ENCODE results near the gene CDK4. TPM values are rescaled to one million over a fixed set of nuclear protein-coding genes. Genes with fewer than 3 reads are reported as not detected.
A peak's percentile ranks its signal among the peaks of the same experiment; 100 is the strongest.

Gene CDK4
- total and polyA plus RNA-seq, 2 of the 13 experiments (the other 11 are each of a cell fraction or from before 2014, with no cell fraction given), result 191 to 209 TPM

DNA sequence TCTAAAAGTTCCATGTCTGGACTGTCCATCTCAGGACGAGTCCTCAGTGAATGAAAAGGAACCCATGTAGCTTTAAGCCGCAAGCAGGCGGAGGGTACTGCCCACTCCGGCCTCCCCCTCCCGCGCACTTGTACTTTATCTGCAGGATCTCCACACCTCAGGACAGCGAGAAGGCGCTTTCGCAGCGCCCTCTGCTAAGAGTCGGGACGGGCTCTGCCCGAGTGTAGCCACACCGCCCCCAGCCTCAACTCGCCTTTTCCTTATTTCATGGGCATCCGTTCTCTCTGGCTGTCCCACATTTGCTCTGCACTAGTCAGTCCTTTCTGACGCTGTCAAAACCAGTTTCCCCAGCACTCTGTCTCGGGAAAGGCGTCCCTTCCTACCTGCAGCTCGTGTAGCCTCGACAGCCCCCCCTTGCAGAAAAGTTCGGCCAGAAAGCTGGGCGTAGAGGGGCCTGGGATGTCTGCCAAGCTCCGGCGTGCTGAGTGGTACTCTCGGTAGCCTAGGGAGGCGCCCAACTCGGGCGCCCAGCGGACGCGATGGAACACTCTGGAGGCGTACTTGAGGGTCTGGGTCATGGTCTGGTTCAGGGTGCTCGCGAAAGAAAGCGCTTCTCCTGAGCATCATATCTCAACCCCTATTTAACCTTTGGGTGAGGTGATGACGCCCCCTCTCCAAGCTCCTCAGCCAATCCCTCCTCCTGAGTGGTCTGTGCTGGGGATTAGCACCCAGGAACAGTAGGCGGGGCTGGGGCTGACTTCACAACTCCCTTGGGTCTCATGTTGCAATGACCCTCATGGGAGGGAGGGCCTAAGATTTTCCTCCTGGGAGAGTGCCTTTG is 14.6 kb upstream of the CDK4 start, which contains the start of gene CYP27B1:
Gene CYP27B1 (minus strand): TSS at position 615 of the 841 bp plus-strand sequence. CDS start 37 bp downstream, at position 578.
- DNase-seq (ENCODE audit: low spot score) (no peak), FAIRE-seq (no peak), ATAC-seq (no peak)
- in situ Hi-C loops (cut with HindIII; ENCODE audit: extremely low pct_ligation_motif_present, low pct_unique_long_range_greater_than_20kb) (no loop called here), intact Hi-C loops (cut with micrococcal nuclease; ENCODE audit: unreplicated experiment) (no loop called here)
- H2AFZ ChIP-seq (ENCODE audit: low read length), result no peak within 1 kb of the TSS
- CTCF ChIA-PET (ENCODE audit: low intra/inter-chr PET ratio, low total read pairs), result no interaction called here
- peak within 1 kb of the TSS; percentile 95 for H3K4me2 ChIP-seq (ENCODE audit: low read depth, low read length)
- TF ChIP-seq PITX1 (CRISPR knock-in tag; IDR thresholded peaks at IDR 0.05) (no peak), AGO2 (optimal IDR thresholded peaks at IDR 0.05; ENCODE audit: low read depth, low read length) (peak; percentile 81), POLR2G (IDR thresholded peaks at IDR 0.05; ENCODE audit: low read depth, low read length) (0 out of 2 replicates have a peak, but pooled peaks have one; percentile 37)
- H3K9me3 ChIP-seq (ENCODE audit: low read length), result no peaks in the 10 kb centered on the region
- no TSS peak for BruUV-seq (replicated peaks)
- peaks cover 38% of the 10 kb centered on the region for H3K4me1 ChIP-seq (ENCODE audit: insufficient read depth, low read length)
- POLR2A ChIA-PET, result interaction anchor here (2.0 kb wide), 1 partner anchor 10 kb away, joined by 9 read pairs; no protein-coding TSS in a partner anchor
- peak within 1 kb of the TSS; percentile 53 to 78 (median 60); a peak in 5 of 6 replicates for H3K4me3 ChIP-seq (replicated peaks in 1 of 3; ENCODE audit: insufficient read depth in 1 of 3, low read depth in 2 of 3, low read length in 3 of 3)
- peaks cover 13% of the 10 kb centered on the region for H3K79me2 ChIP-seq (ENCODE audit: insufficient read depth, low read length)
- no peak within 1 kb of the TSS for H3K27ac ChIP-seq (ENCODE audit: extremely low read length, insufficient read depth, low read length)
- H3K27me3 ChIP-seq (ENCODE audit: control insufficient read depth in 1 of 2, insufficient read depth in 2 of 2, low read length in 2 of 2), result peaks cover 0 to 6% of the 10 kb centered on the region in 2 experiments; a peak in 2 of 5 replicates
- H3K9ac ChIP-seq (ENCODE audit: insufficient read depth, low read depth, low read length), result peak within 1 kb of the TSS; percentile 50; the same call in 1 of the 2 replicates
- 88% methylated on average over 30 of the region's 38 CpGs for WGBS (ENCODE audit: low lambda C conversion rate)
- peaks cover 14 to 18% of the 10 kb centered on the region in 2 experiments for H3K36me3 ChIP-seq (replicated peaks in 1 of 2; ENCODE audit: control insufficient read depth in 1 of 2, insufficient read depth in 2 of 2, low read length in 2 of 2)
- H4K20me1 ChIP-seq (ENCODE audit: insufficient read depth, low read length), result no peaks in the 10 kb centered on the region

DNA sequence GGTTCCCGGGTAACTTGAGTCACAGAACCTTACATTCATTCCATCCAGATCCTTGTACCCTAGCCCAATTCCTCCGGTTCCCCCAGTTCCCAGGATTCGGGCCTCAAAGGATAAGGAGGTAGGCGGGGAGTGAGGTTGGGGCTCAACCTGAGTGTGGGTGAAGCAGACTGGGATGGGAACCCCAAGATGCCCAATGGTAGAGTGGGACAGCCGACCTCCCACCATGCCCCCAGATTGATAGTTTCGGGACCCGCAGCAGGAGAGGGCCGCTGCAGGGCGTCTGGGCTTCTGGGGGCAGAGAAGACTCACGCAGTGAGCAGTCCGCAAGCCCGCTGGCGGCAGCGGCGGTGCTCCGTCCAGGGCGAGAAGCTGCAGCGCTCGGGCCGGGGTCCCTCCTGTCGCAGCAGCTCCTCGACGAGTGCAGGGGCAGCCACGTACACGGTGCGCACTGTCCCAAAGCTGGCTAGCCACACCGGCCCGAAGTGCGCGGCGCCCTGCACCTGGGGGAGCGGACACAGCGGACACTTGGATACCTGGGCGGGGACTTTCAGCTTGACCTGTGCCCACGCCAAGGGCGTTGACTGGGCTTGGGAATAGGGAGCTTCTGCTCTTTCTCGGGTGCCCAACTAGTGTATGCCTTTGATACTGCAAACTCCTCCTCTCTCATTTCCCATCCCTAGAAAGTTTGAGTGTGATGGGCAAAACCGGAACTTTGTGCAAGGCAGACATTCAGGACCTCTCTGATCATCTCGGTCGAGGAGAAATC is 13.8 kb upstream of the CDK4 start:
- POLR2A ChIA-PET, result interaction anchor here (2.0 kb wide), 1 partner anchor 9 kb away, joined by 9 read pairs; no protein-coding TSS in a partner anchor
- in situ Hi-C loops (cut with HindIII; ENCODE audit: extremely low pct_ligation_motif_present, low pct_unique_long_range_greater_than_20kb), result no loop called here
- Histone ChIP-seq H3K79me2 (ENCODE audit: insufficient read depth, low read length) (peaks cover 6% of the 10 kb centered on the region), H3K36me3 (replicated peaks in 1 of 2; ENCODE audit: control insufficient read depth in 1 of 2, insufficient read depth in 2 of 2, low read length in 2 of 2) (peaks cover 14 to 18% of the 10 kb centered on the region in 2 experiments), H3K4me1 (ENCODE audit: insufficient read depth, low read length) (peaks cover 42% of the 10 kb centered on the region), H3K4me3 (replicated peaks in 1 of 3; ENCODE audit: insufficient read depth in 1 of 3, low read depth in 2 of 3, low read length in 3 of 3) (peak overlapping the region; percentile 53 to 78 (median 60)), H4K20me1 (ENCODE audit: insufficient read depth, low read length) (no peaks in the 10 kb centered on the region), H3K27ac (ENCODE audit: extremely low read length, insufficient read depth, low read length) (no peak overlapping the region), H3K9ac (ENCODE audit: insufficient read depth, low read depth, low read length) (peak overlapping the region; percentile 50), H3K9me3 (ENCODE audit: low read length) (no peaks in the 10 kb centered on the region), H2AFZ (ENCODE audit: low read length) (peak overlapping the region; percentile 8), H3K27me3 (ENCODE audit: control insufficient read depth in 1 of 2, insufficient read depth in 2 of 2, low read length in 2 of 2) (peaks cover 0 to 6% of the 10 kb centered on the region in 2 experiments; a peak in 1 of 5 replicates), H3K4me2 (ENCODE audit: low read depth, low read length) (peak overlapping the region; percentile 95)
- CTCF ChIA-PET (ENCODE audit: low intra/inter-chr PET ratio, low total read pairs), result interaction anchor here (1.1 kb wide), 1 partner anchor 9 kb away, joined by 3 read pairs; no protein-coding TSS in a partner anchor
- DNase-seq (ENCODE audit: low spot score) (no peak), FAIRE-seq (no peak), ATAC-seq (peak; percentile 58)
- intact Hi-C loops (cut with micrococcal nuclease; ENCODE audit: unreplicated experiment), result no loop called here
- TSS peak; percentile 65 for BruUV-seq (replicated peaks)
- WGBS (ENCODE audit: low lambda C conversion rate), result 19% methylated on average over 8 of the region's 40 CpGs
- TF ChIP-seq ZNF264 (CRISPR knock-in tag; IDR thresholded peaks at IDR 0.05), result no peak
- peak; percentile 90 for TF ChIP-seq AGO2 (optimal IDR thresholded peaks at IDR 0.05; ENCODE audit: low read depth, low read length)
- TF ChIP-seq, protein P1, sequence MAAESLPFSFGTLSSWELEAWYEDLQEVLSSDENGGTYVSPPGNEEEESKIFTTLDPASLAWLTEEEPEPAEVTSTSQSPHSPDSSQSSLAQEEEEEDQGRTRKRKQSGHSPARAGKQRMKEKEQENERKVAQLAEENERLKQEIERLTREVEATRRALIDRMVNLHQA (CRISPR knock-in tag; IDR thresholded peaks at IDR 0.05), result no peak
- no peak for TF ChIP-seq TEAD3 (CRISPR knock-in tag; optimal IDR thresholded peaks at IDR 0.05; ENCODE audit: borderline replicate concordance)
- TF ChIP-seq KDM6A (CRISPR knock-in tag; IDR thresholded peaks at IDR 0.05; ENCODE audit: low read depth), result no peak
- no peak for TF ChIP-seq GTF2F1 (IDR thresholded peaks at IDR 0.05; ENCODE audit: low read length)
- no peak for TF ChIP-seq ZNF225 (CRISPR knock-in tag; IDR thresholded peaks at IDR 0.05)
- no peak for TF ChIP-seq FOXC1 (CRISPR knock-in tag; IDR thresholded peaks at IDR 0.05; ENCODE audit: borderline replicate concordance)
- TF ChIP-seq HNRNPLL (IDR thresholded peaks at IDR 0.05; ENCODE audit: low read depth, low read length, poor library complexity, severe bottlenecking), result peak; percentile 84
- TF ChIP-seq YY1 (IDR thresholded peaks at IDR 0.05; ENCODE audit: insufficient read depth, insufficient replicate concordance, low read depth, low read length), result peak; percentile 12
- TF ChIP-seq SP5 (CRISPR knock-in tag; IDR thresholded peaks at IDR 0.05; ENCODE audit: borderline replicate concordance, low read depth), result no peak
